Middle frontal gyrus (tissue), 1 donor: Measurements from ENCODE around the gene CHRNB2.
A peak's percentile ranks its signal among the peaks of the same experiment; 100 is the strongest.
"Not testable (repeated sequence)": the region's sequence is repeated elsewhere in the genome, so short reads cannot be mapped to it uniquely, and the experiment has no call there.

Experiments used
- DNase-seq: peaks from one replicate; pipeline ENCODE4 v3.0.0-alpha.2; 2015; ENCODE audit warnings: low spot score; ENCODE audit errors: extremely low spot score

Gene CHRNB2

GRCh38 chr1:154567386-154568156 is at the start of gene CHRNB2:
Gene CHRNB2, plus strand, starts transcription at chr1:154567778. Its CDS starts 267 bp downstream, at chr1:154568045.
- no peak for DNase-seq

- DNase-seq, result no peak
These were observed 48.0 kb upstream of the CHRNB2 start for GRCh38 chr1:154519591-154519991.

DNA sequence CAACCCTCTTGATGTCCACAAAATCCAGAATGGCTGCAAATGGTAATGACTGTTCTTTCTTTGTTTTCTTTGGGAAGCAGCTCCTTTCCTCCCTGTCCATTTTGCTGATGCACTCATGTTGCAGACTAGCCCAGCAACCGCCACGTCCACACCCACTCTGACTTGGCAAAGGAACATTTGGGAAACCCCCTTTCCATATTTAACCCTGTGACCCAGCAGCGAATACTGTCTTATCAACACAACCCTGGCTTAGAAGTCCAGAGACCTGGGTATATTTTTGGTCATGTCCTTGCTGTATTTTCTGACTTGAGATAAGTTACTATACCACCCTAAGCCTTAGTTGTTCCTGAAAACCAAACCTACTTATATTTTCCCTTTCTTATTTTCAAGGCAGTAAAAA is 47.2 kb upstream of the CHRNB2 start:
- DNase-seq, result no peak

GRCh38 chr1:154521695-154522094 is 45.9 kb upstream of the CHRNB2 start:
- DNase-seq, result no peak

- no peak for DNase-seq
These were observed 42.7 kb upstream of the CHRNB2 start for GRCh38 chr1:154524881-154525280.

DNA sequence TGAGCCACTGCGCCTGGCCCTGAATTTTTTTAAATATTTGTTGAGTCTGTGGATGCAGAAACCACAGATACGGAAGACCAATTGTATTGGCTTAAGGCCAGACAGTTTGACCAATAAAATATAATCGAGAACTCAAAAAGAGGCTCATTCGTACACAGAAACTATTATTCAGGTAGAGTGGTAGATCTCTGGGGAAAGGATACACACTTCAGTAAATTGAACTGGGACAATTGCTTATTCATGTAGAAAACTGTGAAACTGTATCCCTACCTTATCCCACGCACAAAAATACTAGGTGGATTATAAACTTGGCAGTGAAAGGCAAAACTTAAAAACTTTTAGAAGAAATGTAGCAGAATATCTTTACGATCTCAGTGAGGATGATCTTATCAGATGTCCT is 40.4 kb upstream of the CHRNB2 start:
- DNase-seq, result no peak

DNA sequence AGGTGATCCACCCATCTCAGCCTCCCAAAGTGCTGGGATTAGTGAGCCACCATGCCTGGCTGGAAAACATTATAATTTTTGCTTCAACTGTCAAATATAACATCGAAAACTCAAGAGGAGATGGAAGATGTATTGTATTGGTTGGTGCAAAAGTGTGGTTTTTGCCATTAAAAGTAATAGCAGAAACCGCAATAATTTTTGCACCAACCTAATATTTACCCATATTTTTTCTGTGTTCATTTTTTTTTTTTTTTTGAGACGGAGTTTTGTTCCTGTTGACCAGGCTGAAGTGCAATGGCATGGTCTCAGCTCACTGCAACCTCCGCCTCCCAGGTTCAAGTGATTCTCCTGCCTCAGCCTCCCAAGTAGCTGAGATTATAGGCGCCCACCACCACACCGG is 38.3 kb upstream of the CHRNB2 start:
- no peak for DNase-seq

GRCh38 chr1:154531950-154532349 is 35.6 kb upstream of the CHRNB2 start:
- DNase-seq, result not testable (repeated sequence)

- no peak for DNase-seq
These were observed 33.4 kb upstream of the CHRNB2 start for GRCh38 chr1:154533952-154534844.

- no peak for DNase-seq
These were observed 31.0 kb upstream of the CHRNB2 start for GRCh38 chr1:154536570-154536969.

GRCh38 chr1:154539486-154540483 is 27.8 kb upstream of the CHRNB2 start:
- DNase-seq, result no peak

DNA sequence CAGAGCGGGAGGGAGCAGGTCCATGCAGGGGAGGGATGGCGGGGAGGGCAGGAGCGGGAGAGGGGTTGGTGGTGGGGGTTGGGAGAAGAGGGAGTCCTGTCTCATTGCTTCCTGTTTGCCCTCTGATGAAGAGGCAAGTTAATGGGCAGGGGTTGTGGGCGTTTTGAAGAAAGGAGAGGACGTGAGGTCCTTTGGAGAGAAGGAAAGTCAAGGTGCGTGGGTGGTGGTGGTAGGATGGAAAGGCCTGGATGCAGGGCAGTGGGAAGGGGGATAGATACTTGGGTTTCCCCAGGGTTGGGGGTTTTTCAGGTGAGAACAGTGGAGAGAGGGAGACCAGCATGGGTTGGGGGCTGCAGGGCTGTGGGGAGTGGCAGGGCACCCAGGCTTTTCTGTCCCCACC is 26.3 kb upstream of the CHRNB2 start:
- DNase-seq, result no peak

GRCh38 chr1:154546264-154547063 is 21.1 kb upstream of the CHRNB2 start:
- peak; percentile 18 for DNase-seq

GRCh38 chr1:154547105-154547732 is 20.4 kb upstream of the CHRNB2 start:
- no peak for DNase-seq

- DNase-seq, result no peak
These were observed 19.6 kb upstream of the CHRNB2 start for GRCh38 chr1:154548028-154548427.

DNA sequence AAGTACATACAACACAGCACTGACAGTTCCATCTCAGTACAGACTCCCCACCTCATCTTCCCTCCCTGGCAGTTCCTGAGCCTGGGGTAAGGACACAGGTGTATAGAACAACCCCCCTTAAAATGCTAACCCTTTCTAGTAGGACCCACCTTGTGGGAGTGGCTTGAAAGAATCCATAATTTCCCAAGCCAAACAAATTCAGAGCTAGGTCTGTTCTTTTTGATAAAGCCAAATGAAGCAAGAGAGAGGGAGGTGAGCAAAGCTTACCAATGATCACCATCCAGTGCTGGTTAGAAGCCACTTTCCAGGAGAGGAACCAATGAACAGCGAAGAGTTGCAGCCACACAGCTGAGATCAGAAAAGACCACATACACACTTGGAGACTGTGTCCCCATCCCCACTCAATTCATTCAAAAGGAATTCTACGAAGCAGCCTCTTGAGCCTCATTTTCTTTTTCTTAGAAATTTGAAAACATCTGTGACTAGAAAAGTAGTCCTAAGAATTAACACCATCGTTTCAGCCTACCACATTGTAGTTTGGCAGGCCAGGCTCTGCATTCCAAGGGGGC is 18.3 kb upstream of the CHRNB2 start:
- no peak for DNase-seq

DNA sequence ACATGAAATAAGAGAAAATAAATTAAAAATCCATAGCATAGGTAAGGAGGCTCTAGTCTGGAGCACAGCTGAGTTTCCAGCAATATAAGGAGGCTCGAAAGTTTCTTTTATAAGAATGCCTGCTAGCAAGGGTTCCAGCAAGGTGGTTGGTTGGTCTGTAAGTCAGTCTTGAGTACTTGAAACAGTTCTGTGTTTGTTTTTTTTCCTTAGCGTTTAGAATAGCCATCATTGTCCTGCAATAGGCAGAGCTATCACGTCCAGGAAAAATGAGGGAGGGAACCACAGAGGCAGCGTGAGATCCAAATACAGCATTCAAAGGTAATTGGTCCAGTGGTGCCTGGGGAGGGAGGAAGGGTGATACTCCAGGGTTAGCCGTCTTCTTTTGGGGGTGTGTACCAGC is 17.5 kb upstream of the CHRNB2 start:
- DNase-seq, result no peak

GRCh38 chr1:154550657-154551056 is 16.9 kb upstream of the CHRNB2 start:
- no peak for DNase-seq

DNA sequence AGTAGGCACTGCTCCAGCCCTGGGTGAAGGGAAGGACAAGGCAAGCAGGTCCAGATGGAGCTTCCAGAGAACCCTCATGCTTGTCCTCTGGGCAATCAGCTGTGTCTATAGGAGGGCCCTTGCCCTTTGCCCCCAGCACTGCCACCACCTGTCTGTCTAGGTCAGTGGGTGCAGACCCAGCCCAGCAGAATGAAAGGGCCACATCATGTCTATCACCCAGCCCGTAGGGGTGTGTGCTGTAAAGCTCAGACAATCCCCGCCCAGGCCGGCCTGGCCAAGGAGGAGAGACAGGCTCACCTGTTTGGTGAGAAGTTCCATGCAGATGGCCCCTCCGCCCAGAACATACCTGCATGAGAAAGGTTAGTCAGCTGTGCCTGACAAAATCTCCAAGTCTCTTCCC is 16.1 kb upstream of the CHRNB2 start:
- DNase-seq, result no peak

DNA sequence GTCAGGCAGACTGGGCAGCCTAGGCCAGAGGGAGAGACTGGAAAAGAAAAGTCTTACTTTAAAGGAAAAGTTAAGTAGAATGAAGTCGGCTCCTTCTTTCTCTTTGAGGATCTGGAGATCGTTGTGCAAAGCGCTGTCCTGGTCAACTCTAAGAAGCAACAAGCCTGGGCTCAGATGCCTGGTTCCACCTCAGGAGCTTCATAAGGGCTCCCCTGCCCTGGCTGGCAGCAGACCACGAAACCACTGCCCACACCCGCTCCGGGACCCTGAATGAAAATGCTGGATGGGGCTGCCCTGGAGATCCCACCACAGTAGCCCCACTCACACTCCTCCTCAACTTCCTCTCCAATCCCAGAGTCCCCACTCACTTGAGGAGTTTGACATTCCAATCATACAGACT is 15.5 kb upstream of the CHRNB2 start:
- DNase-seq, result no peak
